ENCODE measurements around the gene OR52N5.

Gene OR52N5

DNA sequence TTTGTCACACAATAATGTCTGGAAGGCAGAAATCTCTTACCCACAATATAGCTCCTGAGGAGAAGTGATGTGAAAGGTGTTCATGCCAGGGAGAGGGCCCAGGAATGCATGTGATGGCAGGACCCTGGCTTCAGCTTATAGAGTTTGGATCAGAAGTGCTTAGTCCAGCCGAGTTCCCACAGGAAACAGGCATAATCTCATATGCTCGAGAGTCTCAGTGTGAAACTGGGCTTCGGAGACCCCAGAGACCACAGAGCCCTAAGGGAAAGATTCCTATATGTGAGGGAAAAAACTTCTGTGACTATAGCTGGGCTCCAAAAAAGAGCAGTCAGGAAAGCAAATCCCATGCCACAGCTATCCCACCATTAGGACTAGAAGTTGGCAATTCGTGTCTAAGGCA lies at the start of gene OR52N5:
TSS of gene OR52N5 (minus strand) at position 101 of the 400 bp plus-strand sequence. CDS start 4,721 bp downstream, outside the sequence.
- DNase-seq (ENCODE audit: low read depth in 2 of 2) = no peak

DNA sequence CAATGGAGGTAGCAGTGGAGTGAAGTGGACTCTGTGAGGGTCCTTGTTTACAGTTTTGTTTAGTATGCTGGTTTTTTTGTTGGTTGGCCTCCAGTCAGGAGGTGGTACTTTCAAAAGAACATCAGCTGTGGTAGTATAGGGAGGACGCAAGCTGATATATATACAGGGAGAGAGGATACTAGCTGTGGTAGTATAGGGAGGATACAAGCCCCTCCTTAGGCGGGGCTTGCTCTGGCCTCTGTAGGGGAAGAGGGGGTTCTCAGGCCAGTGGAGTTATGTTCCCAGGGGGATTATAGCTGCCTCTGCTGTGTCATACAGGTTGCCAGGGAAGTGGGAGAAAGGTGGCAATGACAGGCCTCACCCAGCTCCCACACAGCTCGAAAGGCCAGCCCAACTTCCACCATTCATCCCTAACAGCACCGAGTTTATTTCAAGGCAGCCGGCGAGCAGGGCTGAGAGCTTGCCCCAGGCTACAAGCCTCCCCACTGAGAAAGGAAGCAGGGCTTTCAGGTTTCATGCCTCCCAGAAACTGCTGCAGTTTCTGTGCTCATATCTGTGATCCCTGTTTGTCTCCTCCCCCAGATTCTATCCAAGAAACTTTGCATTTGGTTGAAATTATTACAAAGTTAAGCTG lies 48.2 kb upstream of the OR52N5 start:
- DNase-seq (ENCODE audit: low read depth in 2 of 2) = no peak

DNA sequence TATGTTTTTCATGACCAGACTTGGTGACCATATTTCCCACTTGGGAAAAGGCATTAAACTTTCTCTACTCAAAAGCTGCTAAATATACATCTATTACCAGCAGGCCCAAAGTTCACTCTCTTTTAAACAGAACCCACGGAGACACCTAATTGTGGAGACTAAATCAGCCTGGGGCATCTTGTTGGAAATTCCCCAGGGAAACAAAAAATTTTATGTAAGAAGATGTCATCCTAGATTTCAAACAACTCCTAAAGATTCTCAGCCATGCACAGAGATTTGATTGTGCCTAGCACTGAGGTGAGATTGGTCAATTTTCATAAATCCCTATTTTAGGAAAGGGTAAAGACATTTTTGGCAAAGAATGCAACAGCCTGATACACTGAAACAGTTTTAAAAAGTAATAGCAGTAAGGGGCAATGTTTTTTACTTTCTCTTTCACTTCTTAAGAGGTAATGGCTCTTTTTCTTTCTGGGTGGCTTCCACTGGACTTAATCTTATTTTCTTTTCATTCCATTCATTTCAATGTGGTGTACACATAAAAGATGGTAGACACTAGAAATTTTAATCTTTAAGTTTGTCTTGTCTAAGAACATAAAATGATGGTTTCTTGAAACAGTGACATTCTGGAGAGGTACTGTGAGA lies 35.2 kb upstream of the OR52N5 start:
- no peak for DNase-seq (ENCODE audit: low read depth in 2 of 2)

DNA sequence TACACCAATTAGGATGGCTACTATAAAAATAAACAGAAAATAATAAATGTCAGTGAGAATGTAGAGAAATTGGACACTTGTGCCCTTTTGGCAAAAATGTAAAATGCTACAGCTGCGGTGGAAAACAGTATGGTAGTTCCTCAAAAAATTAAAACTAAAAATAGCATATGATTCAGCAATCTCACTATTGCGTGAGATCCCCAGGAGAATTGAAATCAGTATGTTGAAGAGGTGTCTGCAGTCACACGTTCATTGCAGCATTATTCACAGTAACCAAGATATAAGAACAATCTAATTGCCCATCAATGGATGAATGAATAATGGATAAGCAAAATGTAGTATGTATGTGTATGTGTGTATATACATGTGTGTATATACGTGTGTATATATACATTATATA lies 32.4 kb upstream of the OR52N5 start:
- no peak for DNase-seq (ENCODE audit: low read depth in 2 of 2)

- no peak for DNase-seq (ENCODE audit: low read depth in 2 of 2)
These were observed 27.0 kb upstream of the OR52N5 start for GRCh38 chr11:5809905-5810795.

DNA sequence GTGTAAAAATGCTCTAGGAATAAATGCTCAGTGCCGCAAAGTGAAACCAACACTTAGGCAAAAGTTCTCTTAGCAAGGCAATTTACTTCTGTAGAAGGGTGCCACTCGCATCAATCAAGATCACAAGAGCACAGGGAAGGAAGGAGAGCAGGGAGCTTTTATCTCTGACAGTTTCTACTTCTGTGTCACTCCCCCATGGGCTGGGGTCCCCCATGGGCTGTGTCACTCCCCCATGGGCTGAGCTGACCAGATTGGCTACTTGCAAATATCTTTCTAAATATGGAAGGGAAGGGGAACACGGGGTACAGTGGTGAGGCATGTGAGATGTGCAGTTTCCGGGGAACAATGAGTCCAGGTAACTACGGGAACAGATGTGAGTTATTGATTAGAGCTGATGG lies 26.0 kb upstream of the OR52N5 start:
- DNase-seq (ENCODE audit: low read depth in 2 of 2) = no peak

DNA sequence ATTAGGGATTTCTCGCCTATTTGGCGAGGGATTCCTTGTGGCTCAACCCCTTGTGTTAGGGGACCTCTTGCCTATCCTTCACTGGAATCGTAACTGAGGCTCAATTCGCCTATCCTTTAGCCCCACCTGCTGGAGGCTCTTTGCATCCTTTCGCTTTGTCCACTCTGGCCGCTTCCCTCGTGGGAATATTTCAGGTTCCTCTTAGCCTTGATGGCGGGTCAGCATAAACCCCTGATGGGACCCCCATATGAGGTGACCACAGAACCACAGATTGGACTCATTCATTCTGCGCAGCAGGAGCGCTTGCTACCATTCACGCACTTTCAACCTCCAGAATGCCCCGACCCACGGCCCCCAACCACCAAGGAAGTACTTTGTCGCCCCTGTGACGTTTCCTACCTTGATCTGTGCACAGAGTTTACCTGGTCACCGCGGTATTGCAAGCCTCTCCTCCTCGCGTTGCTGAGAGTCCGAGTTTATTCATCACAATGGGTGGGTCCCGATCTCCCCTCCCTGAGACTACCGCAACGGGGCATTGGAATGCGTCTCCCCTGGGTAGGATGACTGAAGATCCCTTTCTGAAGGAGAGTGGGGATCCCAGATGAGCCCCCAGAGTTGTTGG lies 25.5 kb upstream of the OR52N5 start, which contains the start of gene OR52N2:
TSS of gene OR52N2 (plus strand) at position 425 of the 622 bp plus-strand sequence. CDS start 11,412 bp downstream, outside the sequence.
- DNase-seq (ENCODE audit: low read depth in 2 of 2) = peak; percentile 40 to 55

DNA sequence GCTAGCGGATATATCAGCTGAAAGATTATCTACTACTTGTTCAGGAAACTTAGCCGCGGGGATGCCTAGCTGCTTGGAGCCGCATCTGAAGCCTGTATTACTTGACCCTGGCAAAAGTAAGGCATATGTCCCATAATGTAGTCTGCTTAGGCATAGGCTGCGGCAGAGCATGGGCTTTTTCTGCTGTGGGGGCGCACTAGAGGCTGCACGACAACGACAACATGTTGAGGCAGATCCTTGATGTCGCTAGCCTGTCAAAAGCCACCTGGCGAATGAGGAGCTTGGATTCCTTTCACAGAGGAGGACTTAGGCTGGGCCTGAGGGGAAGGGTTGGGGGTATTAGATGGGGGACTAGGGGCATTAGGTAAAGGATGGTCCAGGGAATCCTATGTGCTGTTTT lies 24.4 kb upstream of the OR52N5 start:
- DNase-seq (ENCODE audit: low read depth in 2 of 2) = no peak

DNA sequence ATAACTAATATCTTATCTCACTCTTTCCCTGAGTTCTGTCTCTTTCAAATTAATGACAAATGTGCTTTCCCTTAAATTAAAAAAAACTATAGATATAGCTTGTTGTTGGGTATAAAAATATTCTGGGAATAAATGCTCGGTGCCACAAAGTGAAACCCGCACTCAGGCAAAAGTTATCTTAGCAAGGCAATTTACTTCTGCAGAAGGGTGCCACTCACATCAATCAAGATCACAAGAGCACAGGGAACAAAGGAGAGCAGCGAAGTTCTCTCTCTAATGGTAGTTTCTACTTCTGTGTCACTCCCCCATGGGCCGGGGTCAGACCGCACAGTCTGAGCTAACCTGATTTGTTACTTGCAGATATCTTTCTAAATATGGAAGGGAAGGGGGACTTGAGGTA lies 20.8 kb upstream of the OR52N5 start:
- no peak for DNase-seq (ENCODE audit: low read depth in 2 of 2)

GRCh38 chr11:5796541-5796940 lies 13.4 kb upstream of the OR52N5 start:
- no peak for DNase-seq (ENCODE audit: low read depth in 2 of 2)

DNA sequence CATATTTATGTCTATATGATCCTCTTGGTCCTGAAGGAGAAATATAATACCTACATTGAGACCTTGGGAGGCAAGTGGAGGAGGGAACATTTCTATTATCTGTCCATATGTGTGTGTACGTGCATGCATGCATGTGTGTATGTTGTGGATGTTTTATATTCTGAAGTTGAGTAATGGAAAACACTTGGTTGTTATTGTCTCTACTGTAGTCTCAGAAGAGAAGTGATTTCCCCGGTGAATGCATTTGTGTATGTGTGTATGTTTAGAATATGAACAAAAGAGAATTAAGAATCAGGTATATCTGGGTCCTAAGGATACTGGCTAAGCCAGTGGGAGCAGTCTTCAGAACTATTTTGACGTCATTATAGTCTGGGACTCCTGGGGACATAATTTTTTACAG lies 8.0 kb upstream of the OR52N5 start, which contains the start of gene OR52N1:
TSS of gene OR52N1 (minus strand) at position 101 of the 400 bp plus-strand sequence. CDS start 2,449 bp downstream, outside the sequence.
- no peak for DNase-seq (ENCODE audit: low read depth in 2 of 2)

DNA sequence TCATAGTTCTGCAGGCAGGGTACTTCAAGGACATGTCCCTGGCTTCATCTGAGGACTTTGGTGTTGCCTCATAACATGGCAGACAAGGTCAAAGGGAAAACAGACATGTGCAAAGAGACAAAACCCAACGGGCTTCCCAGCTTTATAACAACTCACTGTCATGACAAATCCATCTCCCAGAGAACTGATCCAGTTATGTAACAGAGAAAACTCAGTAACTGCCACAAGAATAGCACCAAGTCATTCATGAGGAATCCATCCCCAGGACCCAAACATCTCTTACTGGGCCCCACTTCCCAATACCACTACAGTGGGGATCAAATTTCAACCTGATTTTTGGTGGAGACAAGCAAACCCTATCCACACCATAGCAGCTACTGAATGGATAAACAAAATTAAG lies 16.1 kb downstream of the OR52N5 start:
- no peak for DNase-seq (ENCODE audit: low read depth in 2 of 2)

DNA sequence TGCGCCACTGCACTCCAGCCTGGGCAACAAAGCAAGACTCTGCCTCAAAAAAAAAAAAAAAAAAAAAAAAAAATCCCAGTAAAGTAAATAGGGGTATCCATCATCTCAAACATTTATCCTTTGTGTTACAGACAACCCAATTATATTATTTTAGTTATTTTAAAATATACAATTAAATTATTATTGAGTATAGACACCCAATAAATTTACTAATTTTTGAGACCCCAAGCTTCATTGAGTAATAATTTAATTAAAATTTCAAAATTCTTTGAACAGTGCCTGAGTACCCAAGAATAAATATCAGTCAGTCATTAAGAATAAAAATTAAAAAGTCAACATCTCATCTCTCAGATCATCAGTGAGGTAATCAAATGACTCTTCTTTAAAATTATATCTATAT lies 29.2 kb downstream of the OR52N5 start, which contains the start of gene OR52N4:
TSS of gene OR52N4 (plus strand) at position 301 of the 400 bp plus-strand sequence. CDS start 498 bp downstream, outside the sequence.
- DNase-seq (ENCODE audit: low read depth in 2 of 2) = no peak

DNA sequence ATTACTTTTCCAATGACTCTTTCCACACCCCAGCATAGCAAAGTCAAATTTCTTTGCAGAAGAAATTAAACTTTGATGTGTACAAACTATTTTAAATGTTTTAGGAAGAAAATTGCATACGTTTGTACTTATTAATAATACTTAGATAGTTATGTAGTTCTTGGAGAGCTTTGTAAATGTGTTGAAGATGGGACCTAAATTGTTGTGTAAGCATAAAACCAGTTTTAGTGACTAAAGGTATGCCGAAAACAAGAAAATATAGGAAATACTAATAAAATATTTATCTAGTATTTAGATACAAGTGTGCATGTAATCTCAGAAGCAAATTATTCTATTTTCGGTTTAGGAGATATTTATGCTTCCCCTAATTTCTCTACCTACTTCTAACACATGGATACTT lies 33.3 kb downstream of the OR52N5 start:
- DNase-seq (ENCODE audit: low read depth in 2 of 2) = no peak

- DNase-seq (ENCODE audit: low read depth in 2 of 2) = no peak
These were observed 36.5 kb downstream of the OR52N5 start for GRCh38 chr11:5746614-5747013.

DNA sequence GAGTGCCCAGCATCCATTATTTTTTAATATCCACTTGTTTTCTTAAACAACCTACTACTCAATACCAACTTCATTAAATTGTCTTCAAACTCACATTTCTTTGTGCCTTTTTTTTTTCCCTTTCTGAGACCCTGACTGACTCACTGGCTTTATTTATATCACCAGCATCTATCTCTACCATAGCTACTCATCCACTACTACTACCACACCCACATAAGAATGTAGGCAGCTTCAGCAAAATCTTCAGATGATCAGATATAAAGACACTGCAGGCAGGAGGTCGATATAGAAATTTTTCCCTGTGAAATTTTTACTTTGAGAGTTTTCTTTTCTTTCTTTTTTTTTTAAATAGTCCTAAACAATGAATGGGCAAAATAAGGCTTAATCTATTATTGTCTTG lies 44.7 kb downstream of the OR52N5 start:
- no peak for DNase-seq (ENCODE audit: low read depth in 2 of 2)

- DNase-seq (ENCODE audit: low read depth in 2 of 2) = no peak
These were observed 45.3 kb downstream of the OR52N5 start for GRCh38 chr11:5737670-5738392.

- no peak for DNase-seq (ENCODE audit: low read depth in 2 of 2)
These were observed 46.1 kb downstream of the OR52N5 start for GRCh38 chr11:5737091-5737490.

DNA sequence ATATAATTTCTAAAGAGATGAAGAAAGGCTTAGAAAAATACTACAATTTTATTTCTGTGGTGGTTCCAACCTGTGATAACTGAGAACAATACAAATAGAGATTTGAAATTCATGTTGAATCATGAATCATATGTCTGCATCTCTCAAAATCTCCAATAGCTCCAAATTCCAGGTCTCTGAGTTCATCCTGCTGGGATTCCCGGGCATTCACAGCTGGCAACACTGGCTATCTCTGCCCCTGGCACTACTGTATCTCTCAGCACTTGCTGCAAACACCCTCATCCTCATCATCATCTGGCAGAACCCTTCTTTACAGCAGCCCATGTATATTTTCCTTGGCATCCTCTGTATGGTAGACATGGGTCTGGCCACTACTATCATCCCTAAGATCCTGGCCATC lies 46.8 kb downstream of the OR52N5 start, which contains the start of gene OR56B1:
TSS of gene OR56B1 (plus strand) at position 53 of the 400 bp plus-strand sequence. CDS start at position 122, 69 bp downstream.
- no peak for DNase-seq (ENCODE audit: low read depth in 2 of 2)

- no peak for DNase-seq (ENCODE audit: low read depth in 2 of 2)
These were observed 55.5 kb downstream of the OR52N5 start for GRCh38 chr11:5727691-5728090.

DNA sequence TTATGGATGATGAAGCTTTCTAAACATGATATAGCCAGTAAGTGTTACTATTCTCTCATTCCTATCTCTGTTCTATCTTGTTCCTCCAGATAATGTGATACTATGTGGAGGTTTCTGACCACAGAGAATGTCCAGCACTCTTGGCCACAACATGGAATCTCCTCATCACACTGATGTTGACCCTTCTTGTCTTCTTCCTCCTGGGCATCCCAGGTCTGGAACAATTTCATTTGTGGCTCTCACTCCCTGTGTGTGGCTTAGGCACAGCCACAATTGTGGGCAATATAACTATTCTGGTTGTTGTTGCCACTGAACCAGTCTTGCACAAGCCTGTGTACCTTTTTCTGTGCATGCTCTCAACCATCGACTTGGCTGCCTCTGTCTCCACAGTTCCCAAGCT lies 56.8 kb downstream of the OR52N5 start:
- no peak for DNase-seq (ENCODE audit: low read depth in 2 of 2)
